HG03571 (cell line): ENCODE measurements around the gene SPATA19.
A peak's percentile ranks its signal among the peaks of the same experiment; 100 is the strongest.
"Not testable (repeated sequence)": the region's sequence is repeated elsewhere in the genome, so short reads cannot be mapped to it uniquely, and the experiment has no call there.

Experiments
- ATAC-seq: cut with Tn5 transposase; IDR thresholded peaks from one replicate; pipeline ENCODE4 v1.9.1; 2021; ENCODE audit not compliant: unreplicated experiment

Gene SPATA19, protein sequence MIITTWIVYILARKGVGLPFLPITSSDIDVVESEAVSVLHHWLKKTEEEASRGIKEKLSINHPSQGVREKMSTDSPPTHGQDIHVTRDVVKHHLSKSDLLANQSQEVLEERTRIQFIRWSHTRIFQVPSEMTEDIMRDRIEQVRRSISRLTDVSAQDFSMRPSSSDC

DNA sequence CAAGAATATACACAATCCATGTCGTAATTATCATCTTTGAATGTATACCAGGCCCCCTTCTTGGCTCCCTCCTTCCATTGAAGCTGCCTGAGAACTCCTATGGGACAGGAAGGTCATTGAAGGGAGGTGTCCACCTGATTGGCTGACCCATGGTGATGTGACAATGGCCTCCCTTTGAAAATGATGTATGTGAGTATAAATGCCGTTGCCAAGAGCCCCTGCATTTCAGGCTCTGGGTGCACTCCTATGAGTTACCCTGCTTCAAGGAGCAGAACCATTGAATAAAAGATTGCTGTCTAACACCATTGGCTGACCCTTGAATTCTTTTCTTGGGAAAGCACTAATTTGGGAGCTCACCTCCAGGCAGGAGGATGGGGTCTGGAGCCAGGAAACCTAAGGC is at the start of gene SPATA19:
SPATA19 (minus strand) TSS at position 101 of the 400 bp plus-strand sequence; CDS start at position 34, 67 bp downstream.
- ATAC-seq = no peak

DNA sequence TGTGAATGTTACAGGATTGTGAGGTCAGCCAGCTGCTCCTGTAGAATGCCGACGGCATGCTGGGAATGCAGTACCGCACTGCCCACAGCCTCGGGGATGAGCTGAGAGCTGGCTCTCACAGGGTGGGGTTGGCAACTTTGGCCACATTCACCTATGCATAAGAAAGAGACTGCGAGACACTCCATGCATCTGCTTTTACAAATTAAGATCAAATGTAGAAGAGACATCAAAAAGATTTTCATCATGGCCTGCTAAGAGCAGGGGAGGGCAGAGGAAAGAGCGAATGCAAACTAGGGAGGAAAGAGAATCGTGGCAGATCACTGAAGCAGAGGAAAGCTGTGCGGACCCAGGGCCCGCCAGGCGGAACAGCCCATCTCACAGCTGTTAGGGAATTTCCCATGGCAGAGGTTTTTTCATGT is 49.8 kb upstream of the SPATA19 start:
- ATAC-seq = peak; percentile 60

DNA sequence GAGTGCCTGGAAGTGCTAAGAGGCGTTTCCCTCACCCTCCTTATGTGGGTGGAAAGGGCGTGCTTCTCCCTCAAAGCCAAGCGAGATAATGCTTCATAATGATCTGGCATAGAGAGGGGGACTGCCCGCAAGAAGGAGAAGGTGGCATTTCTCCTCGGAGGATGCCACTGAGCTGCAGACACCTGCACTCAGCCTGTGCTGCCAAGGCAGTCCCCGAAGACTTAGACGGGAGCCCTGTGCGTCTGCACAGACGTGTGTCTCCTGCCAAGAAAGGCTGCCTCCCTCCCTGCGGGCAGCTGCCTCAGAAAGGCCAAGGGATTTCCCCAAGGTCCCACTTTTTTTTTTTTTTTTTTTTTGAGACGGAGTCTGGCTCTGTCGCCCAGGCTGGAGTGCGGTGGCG is 48.1 kb upstream of the SPATA19 start:
- no peak for ATAC-seq

DNA sequence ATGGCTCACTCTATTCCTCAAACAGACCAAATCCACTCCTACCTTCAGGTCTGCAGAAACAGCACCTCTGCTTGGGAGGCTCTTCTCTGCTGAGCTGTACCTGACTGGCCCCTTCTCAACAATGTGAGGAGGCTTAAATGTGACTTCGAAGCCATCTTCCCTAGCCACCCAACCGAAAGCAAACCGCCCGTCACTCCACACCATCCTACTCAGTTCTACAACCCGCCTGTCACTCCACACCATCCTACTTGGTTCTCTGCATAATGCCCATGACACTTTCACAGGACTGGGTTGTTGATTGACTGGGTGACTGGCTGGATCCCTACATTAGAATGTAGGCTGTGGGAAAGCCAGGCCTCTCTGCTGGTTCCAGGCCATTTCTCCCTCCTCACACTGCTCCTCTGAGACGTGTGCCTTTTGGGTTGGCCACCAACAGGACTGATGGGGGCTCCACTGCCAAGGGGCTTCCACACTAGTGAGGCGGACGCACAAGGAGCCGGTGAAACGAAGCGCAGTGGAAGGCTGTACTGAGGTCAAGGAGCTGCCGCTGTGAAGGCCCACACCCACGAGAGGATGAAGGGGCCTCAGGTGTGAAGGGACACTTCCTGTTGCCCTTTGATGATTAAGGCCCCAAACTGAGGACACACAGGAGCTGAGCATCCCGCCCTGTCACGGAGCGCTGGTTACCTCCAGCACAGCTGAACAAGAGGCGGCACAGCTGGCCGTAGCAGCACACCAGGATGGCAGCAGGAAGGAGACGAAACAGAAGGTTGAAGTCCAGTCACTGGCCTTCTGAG is 47.5 kb upstream of the SPATA19 start:
- no peak for ATAC-seq

DNA sequence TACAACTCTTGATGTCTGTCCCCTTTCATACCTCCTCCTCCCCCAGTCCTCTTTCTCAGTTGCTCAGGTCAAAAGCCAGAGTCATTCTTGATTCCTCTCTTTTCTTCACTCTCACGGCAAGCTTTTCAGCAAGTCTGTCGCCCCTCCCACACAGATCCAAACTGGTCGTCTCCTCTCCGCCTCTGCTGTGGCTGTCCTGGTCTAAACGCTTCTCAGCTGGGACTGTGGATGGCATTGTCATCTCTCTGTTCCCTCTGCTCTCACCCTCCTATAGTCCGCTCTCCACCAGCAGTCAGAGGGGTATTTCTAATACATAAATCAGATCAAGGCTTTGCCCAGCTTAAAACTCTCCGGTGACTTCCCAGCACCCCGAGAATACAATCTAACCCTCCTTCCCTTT is 46.8 kb upstream of the SPATA19 start:
- ATAC-seq = no peak

DNA sequence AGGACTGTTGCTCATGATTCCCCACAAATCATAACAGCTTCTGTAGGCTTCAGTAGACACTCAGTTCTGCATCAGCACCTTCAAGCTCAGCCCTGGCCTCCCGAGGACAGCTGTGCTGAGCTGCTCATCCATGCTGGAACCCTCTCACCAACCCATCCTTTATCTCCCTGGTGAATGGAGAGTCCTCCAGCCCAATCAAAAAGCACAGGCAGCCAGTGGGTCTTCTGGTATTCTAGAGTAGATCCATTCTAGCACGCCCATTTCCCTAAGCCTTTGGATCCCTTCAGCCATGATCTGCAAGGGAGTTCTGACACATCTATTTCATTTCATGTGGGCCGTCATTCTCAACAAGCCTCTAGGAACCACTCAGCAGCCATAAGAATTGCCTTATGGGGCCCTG is 44.6 kb upstream of the SPATA19 start:
- no peak for ATAC-seq

DNA sequence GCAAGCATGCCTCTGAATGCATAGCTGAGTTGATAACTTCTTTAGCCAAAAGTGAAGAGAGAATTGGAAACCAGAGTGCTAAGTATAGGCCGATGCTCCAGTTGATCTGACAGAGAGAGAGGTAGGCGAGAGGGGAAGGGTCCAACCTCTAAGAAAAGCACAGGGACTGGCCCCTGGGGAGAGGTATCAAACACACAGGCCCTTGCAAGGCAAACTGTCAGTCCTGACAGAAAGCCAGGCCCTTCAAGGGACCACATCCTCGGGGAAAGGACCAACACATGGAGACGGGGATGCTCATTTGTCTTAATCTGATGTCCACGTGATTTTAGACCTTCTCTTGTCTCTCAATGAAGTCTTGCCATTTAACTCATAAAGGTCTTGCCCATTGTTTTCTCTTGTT is 43.9 kb upstream of the SPATA19 start:
- ATAC-seq = no peak

DNA sequence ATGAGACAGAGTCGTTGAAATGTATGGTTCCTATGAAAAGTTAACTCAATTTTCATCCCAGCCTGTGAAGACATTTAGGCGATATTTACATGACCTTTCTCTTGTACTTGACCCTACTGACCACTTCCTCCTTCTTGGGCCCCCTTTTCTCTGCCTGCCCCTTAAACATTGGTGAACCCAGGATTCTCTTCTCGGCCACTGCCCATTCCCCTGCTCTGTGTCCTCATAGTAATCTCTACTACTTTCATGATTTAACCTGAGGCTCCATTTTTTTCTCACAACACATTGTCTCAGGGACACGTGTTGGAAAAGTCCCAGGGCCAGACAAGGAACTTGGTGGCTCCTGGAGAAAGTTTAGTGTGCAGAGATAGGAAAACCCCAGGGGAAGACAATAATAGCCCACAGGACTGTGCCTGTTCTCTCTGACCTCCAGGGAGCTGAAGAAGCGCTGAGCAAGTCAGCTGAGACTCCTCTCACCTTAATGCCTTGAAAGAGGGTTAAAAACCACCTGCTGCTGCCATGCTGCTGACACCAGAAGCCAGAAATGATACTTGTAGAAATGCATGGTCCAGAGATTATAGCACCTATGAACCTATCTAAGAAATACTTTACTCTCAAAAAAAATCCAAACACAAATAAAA is 42.5 kb upstream of the SPATA19 start:
- no peak for ATAC-seq

DNA sequence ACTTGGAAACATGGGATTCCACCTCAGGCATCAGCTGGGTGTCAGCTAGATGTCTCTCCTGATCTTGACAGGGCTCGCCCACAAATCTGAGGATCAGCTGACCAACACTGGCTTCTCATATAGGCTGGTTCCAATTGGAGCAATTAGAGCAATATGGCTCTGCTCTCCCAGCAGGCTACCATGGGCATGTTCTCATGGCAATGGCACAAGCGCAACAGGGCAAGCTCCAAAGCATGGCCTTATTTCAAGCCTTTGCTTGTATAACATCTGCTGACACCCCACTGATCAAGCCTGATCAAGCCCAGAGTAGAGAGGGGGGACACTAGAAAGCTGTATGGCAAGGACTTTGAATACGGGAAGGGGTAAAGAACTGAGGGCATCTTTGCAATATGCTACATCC is 40.7 kb upstream of the SPATA19 start:
- no peak for ATAC-seq

DNA sequence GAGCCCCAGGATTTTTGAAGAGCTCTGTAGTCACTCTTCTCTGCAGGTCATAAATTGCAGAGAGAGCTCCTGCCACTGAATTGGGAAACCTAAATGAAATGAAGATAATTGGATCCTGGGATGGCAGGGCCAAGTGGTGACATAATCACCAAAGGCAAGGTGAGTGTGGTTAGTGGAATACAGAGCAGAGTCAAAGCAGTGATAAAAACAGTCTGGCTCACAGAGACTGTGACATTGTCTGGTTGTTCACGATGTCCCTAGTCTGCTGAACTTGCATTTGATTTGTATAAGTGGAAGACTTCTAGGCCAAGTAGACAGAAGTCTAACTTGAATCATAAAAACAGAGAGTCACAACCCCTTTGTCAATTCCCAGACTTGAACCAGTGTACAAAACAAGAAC is 26.8 kb upstream of the SPATA19 start:
- ATAC-seq = no peak

DNA sequence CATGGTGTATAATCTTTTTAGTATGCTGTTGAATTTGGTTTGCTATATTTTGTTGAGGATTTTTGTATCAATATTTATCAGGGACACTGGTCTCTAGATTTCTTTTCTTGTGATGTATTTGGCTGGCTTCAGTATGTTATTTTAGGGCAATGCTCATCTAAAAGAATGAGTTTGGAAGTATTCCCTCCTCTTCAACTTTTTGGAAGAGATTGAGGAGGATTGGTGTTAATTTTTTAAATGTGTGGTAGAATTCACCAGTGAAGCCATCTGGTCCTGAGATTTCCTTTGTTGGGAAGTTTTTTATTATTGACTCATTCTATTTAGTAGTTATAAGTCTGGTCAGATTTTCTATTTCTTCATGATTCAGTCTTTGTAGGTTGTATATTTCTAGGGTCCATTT is 22.1 kb upstream of the SPATA19 start:
- no peak for ATAC-seq

DNA sequence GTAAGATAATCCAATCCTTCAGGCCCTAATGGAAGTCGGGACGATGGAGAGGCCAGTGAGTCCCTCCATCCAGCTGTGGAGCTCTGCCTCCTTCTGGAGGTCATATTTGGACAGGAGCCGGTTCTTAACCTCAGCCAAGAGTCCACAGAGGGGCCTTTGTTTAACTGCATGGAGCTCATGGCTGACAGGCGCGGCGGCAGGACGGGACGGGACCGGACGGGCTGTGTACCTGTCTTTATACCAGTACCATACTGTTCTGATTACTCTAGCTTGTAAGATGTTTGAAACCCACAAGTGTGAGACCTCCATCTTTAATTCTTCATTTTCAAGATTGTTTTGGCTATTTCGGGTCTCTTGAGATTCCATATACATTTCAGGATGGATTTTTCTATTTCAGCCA is 20.2 kb upstream of the SPATA19 start:
- no peak for ATAC-seq

DNA sequence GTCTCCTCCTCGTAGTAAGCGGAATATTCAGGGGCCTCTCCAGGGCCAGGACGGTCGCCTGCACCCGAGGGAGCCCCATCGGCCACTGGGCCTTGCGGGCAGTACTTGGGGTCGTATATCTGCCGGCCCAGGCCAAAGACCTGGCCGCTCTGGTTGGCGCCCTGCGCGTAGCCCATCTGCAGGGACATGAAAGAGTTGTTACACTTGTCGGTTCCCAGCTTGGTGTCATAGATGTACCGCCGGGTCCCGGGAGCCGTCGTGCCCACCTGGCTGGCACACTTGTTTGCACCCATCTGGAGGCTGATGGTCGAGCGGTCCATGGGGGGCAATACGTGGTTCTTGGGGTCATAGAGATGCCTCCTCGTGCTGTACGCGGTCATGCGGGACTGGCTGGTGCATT is 19.4 kb upstream of the SPATA19 start:
- no peak for ATAC-seq

DNA sequence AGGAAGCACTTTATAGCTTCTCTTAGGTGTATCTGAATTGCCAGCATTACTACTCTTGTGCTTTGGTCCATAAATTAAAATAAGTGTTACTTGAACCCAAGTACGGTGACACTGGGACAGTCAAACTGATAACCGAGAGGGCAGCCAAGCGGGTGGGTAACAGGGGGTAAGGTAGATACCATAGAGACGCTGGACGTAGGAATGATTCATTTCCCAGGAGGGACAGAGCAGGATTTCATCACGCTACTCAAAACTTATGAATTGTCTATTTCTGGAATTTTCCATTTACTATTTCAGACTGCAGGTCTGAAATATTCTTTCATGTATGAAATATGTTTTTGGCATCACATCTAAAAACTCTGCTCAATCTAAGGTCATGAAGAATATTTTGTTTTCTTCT is 14.8 kb upstream of the SPATA19 start:
- ATAC-seq = no peak

DNA sequence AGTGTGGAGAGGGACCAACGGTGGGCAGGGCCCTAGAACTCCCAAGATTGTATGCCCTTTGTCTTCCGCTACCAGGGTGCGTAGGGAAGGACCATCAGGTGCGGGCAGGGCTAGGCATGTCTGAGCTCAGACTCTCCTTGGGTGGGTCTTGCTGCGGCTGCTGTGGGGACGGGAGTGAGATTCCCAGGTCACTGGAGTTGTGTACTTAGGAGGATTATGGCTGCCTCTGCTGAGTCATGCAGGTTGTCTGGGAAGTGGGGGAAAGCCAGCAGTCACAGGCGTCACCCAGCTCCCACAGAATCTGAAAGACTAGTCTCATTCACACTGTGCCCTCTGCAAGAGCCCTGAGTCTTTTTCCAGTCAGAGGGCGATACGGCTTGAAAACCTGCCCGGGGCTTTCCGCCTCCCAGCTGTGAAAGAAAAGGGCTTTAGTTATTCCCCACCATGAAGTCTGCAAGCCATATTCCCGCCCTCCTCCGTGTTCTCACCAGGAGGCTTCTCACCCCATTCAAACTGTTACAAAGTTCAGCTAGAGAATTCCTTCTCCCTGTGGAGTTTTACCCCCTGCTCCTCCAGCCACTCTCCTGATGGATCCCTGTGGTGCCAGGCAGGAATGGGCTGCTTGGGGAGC is 9.1 kb upstream of the SPATA19 start:
- not testable (repeated sequence) for ATAC-seq

DNA sequence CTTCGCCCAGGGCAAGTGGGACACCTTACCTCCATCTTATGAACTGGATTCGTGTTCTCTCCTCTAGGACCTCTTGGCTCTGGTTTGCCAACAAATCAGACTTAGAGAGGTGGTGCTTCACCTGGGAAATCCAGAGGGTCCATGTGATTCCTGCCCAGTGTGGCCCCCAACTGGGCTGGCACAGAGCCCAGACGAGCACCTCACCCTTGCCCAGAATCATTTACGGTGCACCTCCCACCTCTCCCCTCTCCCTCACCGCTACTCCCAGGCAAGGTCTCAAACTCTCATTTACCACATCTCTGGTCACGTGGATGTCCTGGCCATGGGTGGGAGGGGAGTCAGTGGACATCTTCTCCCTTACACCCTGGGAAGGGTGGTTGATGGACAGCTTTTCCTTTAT is 1.1 kb downstream of the SPATA19 start:
- no peak for ATAC-seq

DNA sequence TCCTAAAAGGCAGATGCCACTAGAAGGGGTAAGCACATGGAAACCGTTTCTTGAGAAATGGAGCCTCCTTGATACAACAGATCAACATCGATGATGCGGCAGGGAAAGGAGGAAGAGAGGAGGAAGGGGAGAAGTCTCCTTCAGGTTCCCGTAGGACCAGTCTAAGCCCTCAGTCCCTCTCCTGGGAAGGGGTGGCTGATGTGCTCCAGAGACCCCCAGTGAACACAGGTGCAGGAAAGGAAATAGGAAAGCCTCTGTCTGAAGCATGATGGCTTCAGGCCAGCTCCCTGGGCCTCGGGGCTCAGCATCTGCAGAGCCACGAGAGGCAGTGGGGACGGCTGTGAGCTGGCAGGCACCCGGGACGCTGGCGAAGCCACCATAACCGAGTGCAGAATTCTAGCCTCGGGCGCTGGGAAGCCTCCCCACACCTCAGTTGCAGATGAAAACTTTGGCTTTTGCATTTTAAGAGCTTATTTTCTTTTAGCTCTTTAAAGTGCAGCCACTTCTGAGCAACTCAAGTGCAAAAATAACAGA is 1.8 kb downstream of the SPATA19 start:
- ATAC-seq = no peak

DNA sequence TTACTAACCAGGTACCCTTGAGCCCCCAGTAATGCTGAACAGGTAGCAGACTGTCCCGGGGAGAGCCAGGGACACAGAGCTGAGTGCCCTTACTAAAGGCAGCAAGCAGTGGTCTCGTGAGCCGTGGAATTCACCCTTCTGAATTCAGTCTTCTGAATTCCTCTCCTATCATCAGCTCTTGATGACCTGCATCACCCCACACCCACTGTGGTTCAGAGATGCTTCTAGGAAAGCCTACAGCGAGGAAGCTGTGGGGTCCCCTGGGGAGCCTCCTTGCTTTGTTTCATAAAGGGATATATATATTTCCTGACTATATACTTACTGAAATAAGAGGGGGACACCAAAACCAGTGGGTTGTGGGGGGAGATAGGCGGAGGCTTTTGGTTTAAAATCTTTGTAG is 2.6 kb downstream of the SPATA19 start:
- ATAC-seq = no peak

DNA sequence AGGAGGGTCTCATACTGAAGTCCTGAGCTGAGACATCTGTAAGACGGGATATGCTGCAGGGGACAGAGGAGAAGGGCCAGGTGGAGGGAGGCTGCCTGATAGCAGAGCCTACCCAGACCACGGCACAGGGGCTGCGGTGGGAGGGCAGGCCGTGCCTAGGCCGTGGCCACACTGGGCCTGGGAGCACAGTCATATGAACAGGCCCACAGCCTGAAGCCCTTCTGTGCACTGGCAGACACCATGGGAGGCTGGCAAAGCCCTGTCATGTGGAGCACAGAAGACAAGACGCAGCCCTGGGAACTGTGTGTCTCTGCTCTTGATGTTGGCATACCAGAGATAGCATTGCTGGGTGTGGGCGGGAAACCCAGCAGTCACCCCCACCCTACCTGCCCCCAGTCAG is 3.3 kb downstream of the SPATA19 start:
- ATAC-seq = no peak

DNA sequence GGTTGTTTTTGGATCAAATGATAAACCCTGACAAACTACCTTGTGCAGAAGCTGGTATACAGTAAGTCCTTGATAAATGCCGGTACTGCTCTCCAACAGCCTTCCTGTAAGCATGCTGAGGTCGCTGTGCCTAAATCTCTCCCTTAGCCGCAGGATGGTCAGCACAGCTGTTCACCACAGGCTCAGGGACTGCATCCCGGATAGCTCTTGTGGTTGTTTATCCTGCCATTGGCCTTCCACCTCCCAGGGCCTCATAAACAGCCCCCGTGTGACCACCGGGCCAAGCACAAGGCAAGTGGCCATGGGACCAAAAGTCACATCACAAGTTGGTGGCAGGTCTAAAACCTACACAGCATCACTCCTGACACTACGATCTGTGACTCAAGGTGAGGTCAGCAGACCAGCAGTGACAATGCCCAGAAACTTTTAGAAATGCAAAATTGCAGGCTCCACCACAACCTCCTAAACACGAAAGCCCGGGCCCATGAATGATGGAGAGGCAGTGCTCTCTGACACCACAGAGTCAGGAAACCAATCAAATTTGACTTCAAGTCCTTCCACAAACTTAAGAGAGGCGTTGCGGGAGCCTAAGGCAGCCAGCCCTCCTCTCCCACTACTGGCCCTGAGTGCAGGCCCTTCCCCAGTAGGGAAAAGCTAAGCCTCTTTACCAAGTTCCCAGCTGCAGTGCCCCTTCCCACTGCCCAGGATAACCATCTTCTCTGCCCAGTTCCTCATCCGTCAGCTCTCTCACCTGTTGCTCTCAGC is 3.9 kb downstream of the SPATA19 start:
- ATAC-seq = no peak

DNA sequence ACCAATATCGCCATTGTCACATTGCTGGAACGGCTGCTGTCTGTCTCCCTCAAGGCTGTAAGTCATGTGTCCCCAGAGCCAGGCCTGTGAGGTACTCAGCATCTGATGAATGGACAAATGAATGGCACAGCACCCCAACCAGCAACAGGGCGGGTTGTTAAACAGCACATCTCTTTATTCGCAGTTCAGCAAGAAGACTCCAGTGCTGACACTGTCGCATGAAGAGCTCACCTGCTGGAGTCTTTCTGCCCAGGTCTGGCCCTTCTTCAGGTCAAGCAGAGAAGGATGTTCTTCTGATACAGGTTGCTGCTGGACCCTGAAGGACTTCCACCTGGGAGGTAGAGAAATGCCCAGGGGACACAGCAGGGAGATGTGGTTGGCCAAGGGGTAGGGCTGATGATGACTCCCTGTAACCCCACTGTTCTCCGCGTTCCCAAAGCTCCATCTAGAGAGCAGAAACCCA is 4.8 kb downstream of the SPATA19 start:
- no peak for ATAC-seq
